ENCODE measurements around the gene BBS10.

DNA sequence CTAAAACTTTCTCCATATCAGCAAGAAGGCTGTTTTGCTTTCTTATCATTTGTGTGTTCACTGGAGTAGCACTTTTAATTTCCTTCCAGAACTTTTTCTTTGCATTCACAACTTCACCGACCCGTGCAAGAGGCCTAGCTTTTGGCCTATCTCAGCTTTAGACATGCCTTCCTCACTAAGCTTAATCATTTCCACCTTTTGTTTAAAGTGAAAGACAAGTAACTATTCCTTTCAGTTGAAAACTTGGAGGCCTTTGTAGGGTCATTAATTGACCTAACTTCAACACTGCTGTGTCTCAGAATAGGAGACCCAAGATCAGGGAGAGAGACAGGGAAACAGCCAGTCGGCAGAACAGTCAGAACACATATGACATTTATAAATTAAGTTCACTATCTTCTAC, 39.3 kb downstream of the BBS10 start:
- TF ChIP-seq GATA3 (IDR thresholded peaks at IDR 0.05; ENCODE audit: low read depth, low read length) (no peak), GATA2 (IDR thresholded peaks at IDR 0.05; ENCODE audit: low read depth, low read length) (no peak)

Measured in SH-SY5Y (cell line).